HEK293 (cell line): Measurements from ENCODE around the gene SLC15A4.

Source experiments
- CTCF ChIA-PET: fragments of 350-600 bp; formaldehyde crosslinking; extraction: SDS; loops from one replicate; lab custom pipeline; 2021; ENCODE audit warnings: antibody characterized with exemption; lab: Yijun Ruan, JAX
- POLR2A ChIA-PET: fragments of 300-600 bp; formaldehyde crosslinking; extraction: SDS; loops from one replicate; lab custom pipeline; 2020; ENCODE audit warnings: antibody characterized with exemption, inconsistent platforms; lab: Yijun Ruan, JAX
- H3K27ac ChIP-seq: fragments of 200-500 bp; sonication (Bioruptor generic); 2 replicates; pipeline ENCODE4 v1.5.1; 2014; ENCODE audit warnings: low read depth, low read length, control low read depth, inconsistent platforms; ENCODE audit errors: extremely low read depth
- H3K36me3 ChIP-seq, 2 experiments: fragments of 200-500 bp in 1 of 2; sonication (Bioruptor generic) in 1 of 2; 1 replicate in 1 of 2; 2 replicates in 1 of 2; pipeline ENCODE4 v1.5.1; 2014 to 2017; ENCODE audit warnings: inconsistent platforms in 2 of 2, low read length in 2 of 2; ENCODE audit not compliant: control insufficient read depth in 2 of 2, insufficient read depth in 1 of 2
- H3K4me1 ChIP-seq: fragments of 200-500 bp; sonication (Bioruptor generic); 2 replicates; pipeline ENCODE4 v1.5.1; 2014; ENCODE audit warnings: mild to moderate bottlenecking, low read length, inconsistent platforms; ENCODE audit not compliant: control insufficient read depth, insufficient read depth
- H3K4me3 ChIP-seq: 2 replicates; pipeline ENCODE4 v1.5.1; 2011; ENCODE audit warnings: low read depth, mild to moderate bottlenecking, control low read depth, low read length, moderate library complexity
- H3K9me3 ChIP-seq: fragments of 200-500 bp; sonication (Bioruptor generic); 2 replicates; pipeline ENCODE4 v1.5.1; 2014; ENCODE audit warnings: low read depth, low read length, inconsistent platforms; ENCODE audit not compliant: control insufficient read depth, insufficient read depth
- BCL6B ChIP-seq: fragments of 450-650 bp; formaldehyde crosslinking; IDR thresholded peaks from 2 replicates; pipeline ENCODE4 v1.5.1; 2017; ENCODE audit warnings: missing biosample characterization, missing genetic modification characterization
- KLF16 ChIP-seq: fragments of 450-650 bp; formaldehyde crosslinking; IDR thresholded peaks from 2 replicates; pipeline ENCODE4 v1.5.1; 2017; ENCODE audit warnings: missing biosample characterization, missing genetic modification characterization
- MZF1 ChIP-seq: fragments of 450-650 bp; formaldehyde crosslinking; IDR thresholded peaks from 2 replicates; pipeline ENCODE4 v1.5.1; 2017; ENCODE audit warnings: missing biosample characterization, missing genetic modification characterization, borderline replicate concordance
- ZBTB20 ChIP-seq: fragments of 450-650 bp; formaldehyde crosslinking; IDR thresholded peaks from 2 replicates; pipeline ENCODE4 v1.5.1; 2016; ENCODE audit warnings: missing biosample characterization, missing genetic modification characterization
- ZBTB6 ChIP-seq: fragments of 450-650 bp; formaldehyde crosslinking; IDR thresholded peaks from 2 replicates; pipeline ENCODE4 v1.5.1; 2017; ENCODE audit warnings: missing biosample characterization, missing genetic modification characterization
- ZFP37 ChIP-seq: fragments of 450-650 bp; formaldehyde crosslinking; IDR thresholded peaks from 2 replicates; pipeline ENCODE4 v1.5.1; 2016; ENCODE audit warnings: missing biosample characterization, missing genetic modification characterization
- ZFP41 ChIP-seq: fragments of 450-650 bp; formaldehyde crosslinking; IDR thresholded peaks from 2 replicates; pipeline ENCODE4 v1.5.1; 2016; ENCODE audit warnings: missing biosample characterization, missing genetic modification characterization, borderline replicate concordance
- ZFP69B ChIP-seq: fragments of 450-650 bp; formaldehyde crosslinking; IDR thresholded peaks from 2 replicates; pipeline ENCODE4 v1.5.1; 2016; ENCODE audit warnings: missing biosample characterization, missing genetic modification characterization
- ZNF239 ChIP-seq: fragments of 450-650 bp; formaldehyde crosslinking; IDR thresholded peaks from 2 replicates; pipeline ENCODE4 v1.5.1; 2016; ENCODE audit warnings: missing biosample characterization, missing genetic modification characterization
- ZNF26 ChIP-seq: fragments of 450-650 bp; formaldehyde crosslinking; IDR thresholded peaks from 2 replicates; pipeline ENCODE4 v1.5.1; 2016; ENCODE audit warnings: missing biosample characterization, missing genetic modification characterization
- ZNF280C ChIP-seq: fragments of 450-650 bp; formaldehyde crosslinking; IDR thresholded peaks from 2 replicates; pipeline ENCODE4 v1.5.1; 2016; ENCODE audit warnings: missing biosample characterization, missing genetic modification characterization
- ZNF302 ChIP-seq: fragments of 450-650 bp; formaldehyde crosslinking; IDR thresholded peaks from 2 replicates; pipeline ENCODE4 v1.5.1; 2016; ENCODE audit warnings: missing biosample characterization, missing genetic modification characterization, low read depth
- ZNF311 ChIP-seq: fragments of 450-650 bp; formaldehyde crosslinking; IDR thresholded peaks from 2 replicates; pipeline ENCODE4 v1.5.1; 2017; ENCODE audit warnings: missing biosample characterization, missing genetic modification characterization, borderline replicate concordance
- ZNF335 ChIP-seq: fragments of 450-650 bp; formaldehyde crosslinking; conservative IDR thresholded peaks from 2 replicates; pipeline ENCODE4 v1.5.1; 2016; ENCODE audit warnings: missing biosample characterization, missing genetic modification characterization
- ZNF521 ChIP-seq: fragments of 450-650 bp; formaldehyde crosslinking; IDR thresholded peaks from 2 replicates; pipeline ENCODE4 v1.5.1; 2017; ENCODE audit warnings: missing biosample characterization, mild to moderate bottlenecking, missing genetic modification characterization
- ZNF529 ChIP-seq: fragments of 450-650 bp; formaldehyde crosslinking; IDR thresholded peaks from 2 replicates; pipeline ENCODE4 v1.5.1; 2017; ENCODE audit warnings: missing genetic modification characterization, missing biosample characterization; ENCODE audit not compliant: insufficient replicate concordance
- ZNF610 ChIP-seq: fragments of 450-650 bp; formaldehyde crosslinking; IDR thresholded peaks from 2 replicates; pipeline ENCODE4 v1.5.1; 2016; ENCODE audit warnings: missing biosample characterization, missing genetic modification characterization, borderline replicate concordance
- ZNF623 ChIP-seq: fragments of 450-650 bp; formaldehyde crosslinking; IDR thresholded peaks from 2 replicates; pipeline ENCODE4 v1.5.1; 2016; ENCODE audit warnings: missing biosample characterization, missing genetic modification characterization
- TF ChIP-seq, protein P1 (sequence below): fragments of 450-650 bp; formaldehyde crosslinking; IDR thresholded peaks from 2 replicates; pipeline ENCODE4 v1.5.1; 2017; ENCODE audit warnings: missing biosample characterization, missing genetic modification characterization
- TF ChIP-seq, protein P2 (sequence below): fragments of 450-650 bp; formaldehyde crosslinking; IDR thresholded peaks from 2 replicates; pipeline ENCODE4 v1.5.1; 2017; ENCODE audit warnings: missing biosample characterization, missing genetic modification characterization
- TF ChIP-seq, protein P3 (sequence below): fragments of 450-650 bp; formaldehyde crosslinking; IDR thresholded peaks from 2 replicates; pipeline ENCODE4; 2016; ENCODE audit warnings: missing biosample characterization, missing genetic modification characterization
- TF ChIP-seq, protein P4 (sequence below): fragments of 450-650 bp; formaldehyde crosslinking; IDR thresholded peaks from 2 replicates; pipeline ENCODE4 v1.5.1; 2016; ENCODE audit warnings: missing biosample characterization, missing genetic modification characterization

Gene SLC15A4

GRCh38 chr12:128783129-128783574, 40.6 kb downstream of the SLC15A4 start (continued):
- TF ChIP-seq, protein P1, sequence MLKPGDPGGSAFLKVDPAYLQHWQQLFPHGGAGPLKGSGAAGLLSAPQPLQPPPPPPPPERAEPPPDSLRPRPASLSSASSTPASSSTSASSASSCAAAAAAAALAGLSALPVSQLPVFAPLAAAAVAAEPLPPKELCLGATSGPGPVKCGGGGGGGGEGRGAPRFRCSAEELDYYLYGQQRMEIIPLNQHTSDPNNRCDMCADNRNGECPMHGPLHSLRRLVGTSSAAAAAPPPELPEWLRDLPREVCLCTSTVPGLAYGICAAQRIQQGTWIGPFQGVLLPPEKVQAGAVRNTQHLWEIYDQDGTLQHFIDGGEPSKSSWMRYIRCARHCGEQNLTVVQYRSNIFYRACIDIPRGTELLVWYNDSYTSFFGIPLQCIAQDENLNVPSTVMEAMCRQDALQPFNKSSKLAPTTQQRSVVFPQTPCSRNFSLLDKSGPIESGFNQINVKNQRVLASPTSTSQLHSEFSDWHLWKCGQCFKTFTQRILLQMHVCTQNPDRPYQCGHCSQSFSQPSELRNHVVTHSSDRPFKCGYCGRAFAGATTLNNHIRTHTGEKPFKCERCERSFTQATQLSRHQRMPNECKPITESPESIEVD (tag by site-specific recombination), result no peak
- TF ChIP-seq, protein P2, sequence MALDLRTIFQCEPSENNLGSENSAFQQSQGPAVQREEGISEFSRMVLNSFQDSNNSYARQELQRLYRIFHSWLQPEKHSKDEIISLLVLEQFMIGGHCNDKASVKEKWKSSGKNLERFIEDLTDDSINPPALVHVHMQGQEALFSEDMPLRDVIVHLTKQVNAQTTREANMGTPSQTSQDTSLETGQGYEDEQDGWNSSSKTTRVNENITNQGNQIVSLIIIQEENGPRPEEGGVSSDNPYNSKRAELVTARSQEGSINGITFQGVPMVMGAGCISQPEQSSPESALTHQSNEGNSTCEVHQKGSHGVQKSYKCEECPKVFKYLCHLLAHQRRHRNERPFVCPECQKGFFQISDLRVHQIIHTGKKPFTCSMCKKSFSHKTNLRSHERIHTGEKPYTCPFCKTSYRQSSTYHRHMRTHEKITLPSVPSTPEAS (tag by site-specific recombination), result no peak

GRCh38 chr12:128779901-128780300, 43.9 kb downstream of the SLC15A4 start:
- TF ChIP-seq KLF16 (no peak), ZNF311 (tag by site-specific recombination) (no peak), ZFP37 (no peak), ZNF521 (tag by site-specific recombination) (no peak), ZNF610 (no peak), ZNF26 (tag by site-specific recombination) (no peak), ZBTB6 (no peak), ZNF239 (tag by site-specific recombination) (no peak), ZBTB20 (tag by site-specific recombination) (no peak), ZNF280C (tag by site-specific recombination) (no peak), ZFP41 (no peak)
- no peak overlapping the region for H3K27ac ChIP-seq
- no peaks in the 10 kb centered on the region for H3K4me1 ChIP-seq
- H3K4me3 ChIP-seq, result no peak overlapping the region
- CTCF ChIA-PET, result no interaction called here
- no peaks in the 10 kb centered on the region for H3K36me3 ChIP-seq
- POLR2A ChIA-PET, result no interaction called here
- no peaks in the 10 kb centered on the region for H3K9me3 ChIP-seq

GRCh38 chr12:128772249-128772648, 51.5 kb downstream of the SLC15A4 start:
- no peaks in the 10 kb centered on the region for H3K4me1 ChIP-seq
- H3K27ac ChIP-seq, result no peak overlapping the region
- H3K4me3 ChIP-seq, result no peak overlapping the region
- CTCF ChIA-PET, result interaction anchor here (0.6 to 1.4 kb wide), 4 partner anchors 10 to 1139 kb away, joined by 3 to 7 read pairs (median 4); no protein-coding TSS in a partner anchor
- H3K9me3 ChIP-seq, result no peaks in the 10 kb centered on the region
- POLR2A ChIA-PET, result no interaction called here
- H3K36me3 ChIP-seq, result no peaks in the 10 kb centered on the region
- TF ChIP-seq ZFP37 (no peak), ZFP69B (tag by site-specific recombination) (no peak), ZNF335 (tag by site-specific recombination) (no peak), ZNF302 (tag by site-specific recombination) (no peak), BCL6B (tag by site-specific recombination) (no peak), MZF1 (no peak), ZNF623 (tag by site-specific recombination) (no peak), ZNF529 (tag by site-specific recombination) (no peak)
- TF ChIP-seq, protein P3, sequence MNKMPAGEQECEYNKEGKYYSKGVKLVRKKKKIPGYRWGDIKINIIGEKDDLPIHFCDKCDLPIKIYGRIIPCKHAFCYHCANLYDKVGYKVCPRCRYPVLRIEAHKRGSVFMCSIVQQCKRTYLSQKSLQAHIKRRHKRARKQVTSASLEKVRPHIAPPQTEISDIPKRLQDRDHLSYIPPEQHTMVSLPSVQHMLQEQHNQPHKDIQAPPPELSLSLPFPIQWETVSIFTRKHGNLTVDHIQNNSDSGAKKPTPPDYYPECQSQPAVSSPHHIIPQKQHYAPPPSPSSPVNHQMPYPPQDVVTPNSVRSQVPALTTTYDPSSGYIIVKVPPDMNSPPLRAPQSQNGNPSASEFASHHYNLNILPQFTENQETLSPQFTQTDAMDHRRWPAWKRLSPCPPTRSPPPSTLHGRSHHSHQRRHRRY (tag by site-specific recombination), result no peak
- TF ChIP-seq, protein P4, sequence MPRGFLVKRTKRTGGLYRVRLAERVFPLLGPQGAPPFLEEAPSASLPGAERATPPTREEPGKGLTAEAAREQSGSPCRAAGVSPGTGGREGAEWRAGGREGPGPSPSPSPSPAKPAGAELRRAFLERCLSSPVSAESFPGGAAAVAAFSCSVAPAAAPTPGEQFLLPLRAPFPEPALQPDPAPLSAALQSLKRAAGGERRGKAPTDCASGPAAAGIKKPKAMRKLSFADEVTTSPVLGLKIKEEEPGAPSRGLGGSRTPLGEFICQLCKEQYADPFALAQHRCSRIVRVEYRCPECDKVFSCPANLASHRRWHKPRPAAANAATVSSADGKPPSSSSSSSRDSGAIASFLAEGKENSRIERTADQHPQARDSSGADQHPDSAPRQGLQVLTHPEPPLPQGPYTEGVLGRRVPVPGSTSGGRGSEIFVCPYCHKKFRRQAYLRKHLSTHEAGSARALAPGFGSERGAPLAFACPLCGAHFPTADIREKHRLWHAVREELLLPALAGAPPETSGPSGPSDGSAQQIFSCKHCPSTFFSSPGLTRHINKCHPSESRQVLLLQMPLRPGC (tag by site-specific recombination), result no peak
